Tibial artery (tissue), 4 donors: ENCODE measurements around the gene KLHL20.
"Not testable (repeated sequence)": the region's sequence is repeated elsewhere in the genome, so short reads cannot be mapped to it uniquely, and the experiment has no call there.

Experiments
- DNase-seq, 2 donors: peaks; one replicate each; pipeline ENCODE4 v3.0.0-alpha.2; 2019
- H3K27ac ChIP-seq, 2 donors: fragments of 200-600 bp; sonication (generic) in 1 of 2; 1 replicate in 1 of 2; 2 replicates in 1 of 2; pipeline ENCODE4 v1.5.1; 2018 to 2019; ENCODE audit warnings: mild to moderate bottlenecking in 1 of 2
- H3K27me3 ChIP-seq, 2 donors: fragments of 200-600 bp; sonication (generic) in 1 of 2; one replicate each; pipeline versions ENCODE4 v1.5.1 to v1.6.0; 2016 to 2019
- H3K36me3 ChIP-seq, 3 donors: fragments of 200-600 bp; sonication (generic) in 2 of 3; one replicate each; pipeline ENCODE4 v1.5.1; 2016 to 2019; ENCODE audit warnings: mild to moderate bottlenecking in 2 of 3
- H3K4me1 ChIP-seq, 4 donors: fragments of 200-600 bp; sonication (generic) in 2 of 4; 1 replicate in 3 of 4; 2 replicates in 1 of 4; pipeline ENCODE4 v1.5.1; 2016 to 2019
- H3K4me3 ChIP-seq, 2 donors: fragments of 200-600 bp; sonication (generic) in 1 of 2; 1 replicate in 1 of 2; 2 replicates in 1 of 2; pipeline ENCODE4 v1.5.1; 2018 to 2019; ENCODE audit warnings: mild to moderate bottlenecking in 2 of 2
- H3K9me3 ChIP-seq, 3 donors: fragments of 200-600 bp; sonication (generic) in 1 of 3; one replicate each; pipeline ENCODE4 v1.5.1; 2016 to 2019
- intact Hi-C: fragments of 100-400 bp; cut with DNase I; formaldehyde crosslinking; loops from one replicate; pipeline ENCODE4 v1.15.0; 2023; ENCODE audit warnings: low total_unique reads
- TF ChIP-seq, protein P1 (sequence below), 2 experiments: fragments of 200-600 bp in 1 of 2; fragments of 450-650 bp in 1 of 2; IDR thresholded peaks; one replicate each; pipeline ENCODE4 v1.5.1; 2017 to 2019; ENCODE audit warnings: antibody characterized with exemption in 2 of 2, mild to moderate bottlenecking in 1 of 2, moderate library complexity in 1 of 2

Gene KLHL20, protein sequence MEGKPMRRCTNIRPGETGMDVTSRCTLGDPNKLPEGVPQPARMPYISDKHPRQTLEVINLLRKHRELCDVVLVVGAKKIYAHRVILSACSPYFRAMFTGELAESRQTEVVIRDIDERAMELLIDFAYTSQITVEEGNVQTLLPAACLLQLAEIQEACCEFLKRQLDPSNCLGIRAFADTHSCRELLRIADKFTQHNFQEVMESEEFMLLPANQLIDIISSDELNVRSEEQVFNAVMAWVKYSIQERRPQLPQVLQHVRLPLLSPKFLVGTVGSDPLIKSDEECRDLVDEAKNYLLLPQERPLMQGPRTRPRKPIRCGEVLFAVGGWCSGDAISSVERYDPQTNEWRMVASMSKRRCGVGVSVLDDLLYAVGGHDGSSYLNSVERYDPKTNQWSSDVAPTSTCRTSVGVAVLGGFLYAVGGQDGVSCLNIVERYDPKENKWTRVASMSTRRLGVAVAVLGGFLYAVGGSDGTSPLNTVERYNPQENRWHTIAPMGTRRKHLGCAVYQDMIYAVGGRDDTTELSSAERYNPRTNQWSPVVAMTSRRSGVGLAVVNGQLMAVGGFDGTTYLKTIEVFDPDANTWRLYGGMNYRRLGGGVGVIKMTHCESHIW

DNA sequence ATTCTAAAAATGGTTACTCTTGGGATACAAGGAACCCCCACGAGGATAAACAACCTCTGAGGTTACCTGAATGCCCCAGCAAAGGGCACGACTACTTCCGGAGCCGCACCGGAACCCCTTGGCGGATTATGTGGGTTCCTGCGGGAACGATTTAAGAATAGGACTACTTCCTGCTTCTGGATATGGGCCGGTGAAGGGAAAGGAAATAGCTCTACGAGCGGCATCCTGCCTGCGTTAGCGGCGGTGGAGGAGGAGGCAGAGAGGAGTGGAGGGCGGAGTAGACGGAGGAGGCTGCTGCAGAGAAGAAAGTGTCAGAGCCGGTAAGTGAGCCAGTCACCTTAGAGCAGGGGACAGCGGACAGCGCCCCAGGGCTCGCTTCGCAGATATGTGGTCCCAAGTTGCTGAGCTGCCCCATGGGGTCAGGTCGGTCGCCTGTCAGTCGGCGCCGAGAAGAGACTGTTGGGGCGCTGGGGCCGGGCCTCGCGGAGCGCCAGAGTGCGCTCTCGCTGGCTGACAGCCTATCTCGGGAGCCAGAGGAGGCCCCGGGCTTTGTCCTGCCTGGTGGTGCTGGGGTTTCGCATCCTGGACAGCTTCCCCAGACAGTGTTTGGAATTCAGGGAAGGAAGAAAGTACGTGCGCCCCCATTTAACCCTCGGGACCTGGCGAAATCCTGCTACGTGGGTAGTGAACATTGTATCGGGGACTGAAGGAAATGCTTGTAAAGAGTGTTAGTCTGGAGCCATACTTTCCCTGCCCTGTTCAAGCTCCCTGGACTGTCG is at the start of gene KLHL20:
KLHL20 (plus strand) TSS at position 223 of the 779 bp plus-strand sequence. CDS start 1,063 bp downstream, outside the sequence.
- intact Hi-C loops, result loop anchor here (10.0 kb wide), 1 partner anchor 240 kb away; the partner anchor contains the start of gene PRDX6
- Histone ChIP-seq H3K27me3 (peaks cover 0 to 5% of the 10 kb centered on the region in 2 donors), H3K9me3 (no peaks in the 10 kb centered on the region), H3K36me3 (peaks cover 0 to 5% (median 0%) of the 10 kb centered on the region in 3 donors), H3K27ac (peak within 1 kb of the TSS; percentile 93 to 95), H3K4me1 (peaks cover 0 to 23% (median 13%) of the 10 kb centered on the region in 4 donors), H3K4me3 (peak within 1 kb of the TSS; percentile 84 to 96)
- TF ChIP-seq, protein P1, sequence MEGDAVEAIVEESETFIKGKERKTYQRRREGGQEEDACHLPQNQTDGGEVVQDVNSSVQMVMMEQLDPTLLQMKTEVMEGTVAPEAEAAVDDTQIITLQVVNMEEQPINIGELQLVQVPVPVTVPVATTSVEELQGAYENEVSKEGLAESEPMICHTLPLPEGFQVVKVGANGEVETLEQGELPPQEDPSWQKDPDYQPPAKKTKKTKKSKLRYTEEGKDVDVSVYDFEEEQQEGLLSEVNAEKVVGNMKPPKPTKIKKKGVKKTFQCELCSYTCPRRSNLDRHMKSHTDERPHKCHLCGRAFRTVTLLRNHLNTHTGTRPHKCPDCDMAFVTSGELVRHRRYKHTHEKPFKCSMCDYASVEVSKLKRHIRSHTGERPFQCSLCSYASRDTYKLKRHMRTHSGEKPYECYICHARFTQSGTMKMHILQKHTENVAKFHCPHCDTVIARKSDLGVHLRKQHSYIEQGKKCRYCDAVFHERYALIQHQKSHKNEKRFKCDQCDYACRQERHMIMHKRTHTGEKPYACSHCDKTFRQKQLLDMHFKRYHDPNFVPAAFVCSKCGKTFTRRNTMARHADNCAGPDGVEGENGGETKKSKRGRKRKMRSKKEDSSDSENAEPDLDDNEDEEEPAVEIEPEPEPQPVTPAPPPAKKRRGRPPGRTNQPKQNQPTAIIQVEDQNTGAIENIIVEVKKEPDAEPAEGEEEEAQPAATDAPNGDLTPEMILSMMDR (IDR thresholded peaks at IDR 0.05), result no peak
- peak; percentile 80 to 87 for DNase-seq

DNA sequence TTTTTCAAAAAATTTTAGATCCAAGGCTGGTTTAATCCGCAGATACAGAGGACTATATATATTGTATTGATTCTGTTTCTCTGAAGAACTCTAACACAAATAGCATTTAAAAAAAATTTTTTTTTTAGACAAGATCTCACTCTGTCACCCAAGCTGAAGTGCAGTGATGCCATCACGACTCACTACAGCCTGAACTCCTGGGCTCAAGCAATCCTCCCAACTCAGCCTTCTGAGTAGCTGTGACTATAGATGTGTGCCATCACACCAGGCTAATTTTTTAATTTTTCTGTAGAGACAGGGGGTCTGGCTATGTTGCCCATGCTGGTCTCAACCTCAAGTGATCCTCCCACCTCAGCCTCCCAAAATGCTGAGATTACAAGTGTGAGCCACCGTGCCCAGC is 48.1 kb upstream of the KLHL20 start:
- H3K4me1 ChIP-seq, result peaks cover 0 to 5% (median 4%) of the 10 kb centered on the region in 4 donors

DNA sequence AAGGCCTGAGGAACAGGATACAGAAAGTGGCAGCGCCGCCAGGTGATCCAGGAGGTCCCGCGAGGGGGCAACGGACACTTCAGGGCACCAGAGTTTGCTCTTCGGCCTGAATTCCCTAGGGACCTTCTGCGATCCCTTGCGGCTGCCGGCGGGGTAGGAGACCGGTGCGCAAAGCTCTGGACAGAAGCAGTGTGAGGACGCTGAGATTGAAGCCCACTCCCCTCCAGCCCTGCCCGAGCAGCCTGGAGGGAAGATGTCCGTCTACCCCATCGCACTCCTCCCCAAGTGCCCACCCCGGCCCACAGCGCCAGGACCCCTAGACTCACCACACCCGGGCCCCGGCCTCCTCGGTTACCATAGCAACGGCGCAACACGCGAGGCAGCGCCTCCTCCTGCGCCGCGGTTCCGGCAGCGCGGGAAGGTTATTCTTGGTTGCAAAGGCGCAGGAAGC is 45.3 kb upstream of the KLHL20 start, which contains the start of gene ANKRD45:
ANKRD45 (minus strand) TSS at position 361 of the 451 bp plus-strand sequence. CDS start 10,433 bp downstream, outside the sequence.
- peak within 1 kb of the TSS; percentile 6 to 32 for H3K4me3 ChIP-seq
- no peaks in the 10 kb centered on the region for H3K36me3 ChIP-seq
- no peak within 1 kb of the TSS for H3K27ac ChIP-seq

More for the DNA sequence above, 48.1 kb upstream of the KLHL20 start:
- Histone ChIP-seq H3K27ac (no peak overlapping the region), H3K36me3 (no peaks in the 10 kb centered on the region), H3K9me3 (no peaks in the 10 kb centered on the region), H3K27me3 (peaks cover 0 to 13% of the 10 kb centered on the region in 2 donors), H3K4me3 (no peak overlapping the region)
- DNase-seq, result no peak
- TF ChIP-seq, protein P1 (IDR thresholded peaks at IDR 0.05), result no peak
- intact Hi-C loops, result no loop called here

DNA sequence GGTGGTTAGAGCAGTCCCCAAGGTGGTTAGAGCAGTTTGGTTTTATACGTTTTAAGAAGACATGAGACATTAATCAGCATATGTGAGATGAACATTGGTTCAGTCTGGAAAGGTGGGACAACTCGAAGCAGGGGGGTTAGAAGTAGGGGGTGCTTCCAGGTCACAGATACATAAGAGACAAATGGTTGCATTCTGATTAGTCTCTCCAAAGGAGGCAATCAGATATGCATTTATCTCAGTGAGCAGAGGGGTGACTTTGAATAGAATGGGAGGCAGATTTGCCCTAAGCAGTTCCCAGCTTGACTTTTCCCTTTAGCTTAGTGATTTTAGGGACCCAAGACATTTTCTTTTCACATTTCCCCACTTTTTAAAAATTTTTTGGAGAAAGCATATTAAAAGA is 40.3 kb upstream of the KLHL20 start:
- DNase-seq, H3K4me3 ChIP-seq, H3K36me3 ChIP-seq, H3K27ac ChIP-seq, H3K27me3 ChIP-seq, intact Hi-C loops, H3K9me3 ChIP-seq, H3K4me1 ChIP-seq: not testable (repeated sequence)

More for the DNA sequence above, 45.3 kb upstream of the KLHL20 start, which contains the start of gene ANKRD45:
- no peak for DNase-seq
- TF ChIP-seq, protein P1 (IDR thresholded peaks at IDR 0.05), result no peak
- H3K9me3 ChIP-seq, result no peaks in the 10 kb centered on the region
- intact Hi-C loops, result no loop called here
- peaks cover 0 to 5% (median 4%) of the 10 kb centered on the region in 4 donors for H3K4me1 ChIP-seq
- H3K27me3 ChIP-seq, result peaks cover 0 to 13% of the 10 kb centered on the region in 2 donors

DNA sequence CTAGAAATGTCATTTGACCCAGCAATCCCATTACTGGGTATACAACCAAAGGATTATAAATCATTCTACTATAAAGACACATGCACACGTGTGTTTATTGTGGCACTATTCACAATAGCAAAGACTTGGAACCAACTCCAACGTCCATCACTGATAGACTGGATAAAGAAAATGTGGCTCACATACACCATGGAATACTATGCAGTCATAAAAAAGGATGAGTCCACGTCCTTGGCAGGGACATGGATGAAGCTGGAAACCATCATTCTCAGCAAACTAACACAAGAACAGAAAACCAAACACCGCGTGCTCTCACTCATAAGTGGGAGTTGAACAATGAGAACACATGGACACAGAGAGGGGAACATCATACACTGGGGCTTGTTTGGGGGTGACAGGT is 34.6 kb upstream of the KLHL20 start:
- intact Hi-C loops, H3K4me3 ChIP-seq, DNase-seq, H3K9me3 ChIP-seq, H3K4me1 ChIP-seq, H3K27me3 ChIP-seq, H3K27ac ChIP-seq, H3K36me3 ChIP-seq: not testable (repeated sequence)

DNA sequence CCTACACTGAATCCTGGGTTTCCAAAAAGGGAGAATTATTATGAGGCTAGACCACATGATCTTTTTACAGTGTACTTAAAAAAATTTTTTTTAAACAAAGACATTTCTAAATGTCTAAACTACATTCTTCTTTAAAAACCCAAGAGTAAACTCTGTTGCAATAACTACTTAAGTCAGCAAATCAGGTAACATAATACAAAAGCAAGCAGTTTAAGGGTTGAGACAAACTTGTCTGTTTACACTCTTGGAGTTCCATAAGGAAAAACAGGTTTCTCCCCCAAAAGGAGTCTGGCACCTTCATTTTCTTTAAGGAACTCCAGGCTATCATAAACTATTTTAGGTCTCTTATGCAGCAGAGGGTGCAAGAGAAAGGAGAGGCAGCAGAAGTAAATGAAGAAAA is 32.6 kb upstream of the KLHL20 start:
- TF ChIP-seq, protein P1 (IDR thresholded peaks at IDR 0.05), result no peak

DNA sequence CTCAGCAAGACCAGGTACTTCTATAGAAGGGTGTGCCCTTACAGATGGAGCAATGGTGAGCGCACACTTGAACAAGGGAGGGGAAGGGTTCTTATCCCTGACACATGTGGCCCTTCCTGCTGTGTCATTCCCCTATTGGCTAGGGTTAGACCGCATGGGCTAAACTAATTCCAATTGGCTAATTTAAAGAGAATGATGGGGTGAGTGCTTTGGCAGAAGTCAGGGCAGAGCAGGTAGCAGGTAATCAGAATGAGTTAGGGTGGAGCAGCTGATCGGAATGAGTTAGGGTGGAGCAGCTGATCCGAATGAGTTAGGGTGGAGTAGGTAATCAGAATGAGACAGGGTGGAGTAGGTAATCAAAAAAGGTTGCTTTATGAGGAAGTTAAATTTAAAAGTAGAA is 30.9 kb upstream of the KLHL20 start:
- H3K36me3 ChIP-seq, H3K4me1 ChIP-seq, H3K4me3 ChIP-seq, H3K27me3 ChIP-seq, H3K9me3 ChIP-seq, H3K27ac ChIP-seq, DNase-seq, intact Hi-C loops: not testable (repeated sequence)

More for the DNA sequence above, 32.6 kb upstream of the KLHL20 start:
- H3K4me3 ChIP-seq, result no peak overlapping the region
- H3K27me3 ChIP-seq, result no peaks in the 10 kb centered on the region
- DNase-seq, result no peak
- no peaks in the 10 kb centered on the region for H3K36me3 ChIP-seq
- no peaks in the 10 kb centered on the region for H3K4me1 ChIP-seq
- no peaks in the 10 kb centered on the region for H3K9me3 ChIP-seq
- intact Hi-C loops, result no loop called here
- H3K27ac ChIP-seq, result no peak overlapping the region

DNA sequence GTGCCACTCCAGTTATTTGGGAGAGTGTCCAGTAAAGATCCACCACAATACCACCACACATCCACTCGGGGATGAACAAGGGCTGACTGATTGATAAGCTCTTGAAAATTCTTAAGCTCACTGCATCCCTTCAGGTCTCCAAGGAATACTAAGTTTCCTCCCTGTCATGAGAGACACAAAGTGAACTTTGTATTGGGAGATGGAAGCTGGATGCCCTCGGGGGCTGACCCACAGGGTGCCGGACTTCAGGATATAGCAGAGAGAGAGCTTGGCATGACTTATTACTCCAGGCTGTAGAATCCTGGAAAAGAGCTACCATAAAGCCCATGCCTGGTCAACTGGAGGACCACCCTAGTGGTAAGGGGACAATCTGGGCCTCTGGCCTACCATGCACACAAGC is 29.7 kb upstream of the KLHL20 start:
- DNase-seq, H3K27me3 ChIP-seq, H3K4me1 ChIP-seq, H3K9me3 ChIP-seq, H3K36me3 ChIP-seq, intact Hi-C loops, H3K4me3 ChIP-seq, H3K27ac ChIP-seq: not testable (repeated sequence)
